Astrocyte (in vitro differentiated cells and primary cell): ENCODE measurements around the gene DRC7.

Experiments
- CTCF ChIP-seq: IDR thresholded peaks from 2 replicates; pipeline ENCODE4 v1.5.1; 2011; ENCODE audit warnings: low read depth, mild to moderate bottlenecking, inconsistent platforms, low read length, moderate library complexity; ENCODE audit not compliant: insufficient read depth
- EZH2 ChIP-seq: IDR thresholded peaks from 2 replicates; pipeline ENCODE4 v1.6.1; 2012; ENCODE audit warnings: mild to moderate bottlenecking, low read length, inconsistent platforms; ENCODE audit not compliant: insufficient read depth

- TF ChIP-seq CTCF (no peak), EZH2 (no peak)
Observed at GRCh38 chr16:57765160-57765728, 70.6 kb downstream of the DRC7 start.
